GM12801 (cell line): ENCODE measurements around the gene TEX54.

ENCODE experiments used
- CTCF ChIP-seq: IDR thresholded peaks from one replicate; pipeline ENCODE4 v1.5.1; 2011; ENCODE audit warnings: control low read depth; ENCODE audit not compliant: insufficient read length; ENCODE audit errors: extremely low read depth

The TEX54 gene

GRCh38 chr11:62791501-62792201 is 41.0 kb downstream of the TEX54 start, which contains the start of gene TMEM223:
TSS of gene TMEM223 (minus strand) at chr11:62792006. CDS start at chr11:62791994, 12 bp downstream.
- no peak for TF ChIP-seq CTCF

GRCh38 chr11:62789576-62789975 is 43.1 kb downstream of the TEX54 start:
- no peak for TF ChIP-seq CTCF

DNA sequence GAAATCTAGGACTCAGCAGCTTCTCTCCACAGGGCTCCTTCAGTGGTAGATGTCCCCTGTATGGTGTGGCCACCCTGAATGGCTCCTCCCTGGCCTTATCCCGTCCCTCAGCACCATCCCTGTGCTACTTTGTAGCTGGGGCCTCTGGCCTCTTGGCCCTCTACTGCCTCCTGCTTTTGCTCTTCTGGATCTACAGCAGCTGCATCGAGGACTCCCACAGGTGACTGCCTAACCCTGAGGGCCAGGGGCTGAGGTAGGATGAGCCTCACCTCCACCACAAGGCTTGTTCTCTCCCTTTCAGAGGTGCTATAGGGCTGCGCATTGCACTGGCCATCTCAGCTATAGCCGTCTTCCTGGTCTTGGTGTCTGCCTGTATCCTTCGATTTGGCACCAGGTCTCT is 43.6 kb downstream of the TEX54 start:
- no peak for TF ChIP-seq CTCF

GRCh38 chr11:62787005-62787759 is 45.5 kb downstream of the TEX54 start, which contains the start of gene TMEM179B:
TSS of gene TMEM179B (plus strand) at chr11:62787402. CDS start at chr11:62787432, 30 bp downstream.
- TF ChIP-seq CTCF: no peak

DNA sequence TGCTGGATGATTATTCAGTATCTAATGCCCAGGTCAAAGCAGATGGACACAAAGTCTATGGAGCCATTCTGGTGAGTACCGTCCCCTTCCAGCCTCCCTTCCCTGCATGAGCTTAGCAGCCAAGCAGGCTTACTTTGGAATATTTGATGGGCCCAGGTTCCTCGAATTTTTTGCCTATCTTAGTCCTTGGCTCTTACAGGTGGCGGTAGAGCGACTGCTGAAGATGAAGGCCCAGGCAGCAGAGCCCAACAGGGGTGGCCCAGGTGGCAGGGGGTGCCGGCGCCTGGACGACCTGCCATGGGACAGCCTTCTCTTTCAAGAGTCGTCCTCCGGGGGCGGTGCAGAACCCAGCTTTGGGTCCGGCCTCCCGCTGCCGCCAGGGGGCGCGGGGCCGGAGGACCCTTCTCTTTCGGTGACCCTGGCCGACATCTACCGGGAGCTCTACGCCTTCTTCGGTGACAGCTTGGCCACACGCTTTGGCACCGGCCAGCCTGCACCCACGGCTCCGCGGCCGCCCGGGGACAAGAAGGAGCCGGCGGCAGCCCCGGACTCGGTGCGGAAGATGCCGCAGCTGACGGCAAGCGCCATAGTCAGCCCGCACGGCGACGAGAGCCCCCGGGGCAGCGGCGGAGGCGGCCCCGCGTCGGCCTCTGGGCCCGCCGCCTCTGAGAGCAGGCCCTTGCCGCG is 46.2 kb downstream of the TEX54 start:
- TF ChIP-seq CTCF: peak; percentile 19

DNA sequence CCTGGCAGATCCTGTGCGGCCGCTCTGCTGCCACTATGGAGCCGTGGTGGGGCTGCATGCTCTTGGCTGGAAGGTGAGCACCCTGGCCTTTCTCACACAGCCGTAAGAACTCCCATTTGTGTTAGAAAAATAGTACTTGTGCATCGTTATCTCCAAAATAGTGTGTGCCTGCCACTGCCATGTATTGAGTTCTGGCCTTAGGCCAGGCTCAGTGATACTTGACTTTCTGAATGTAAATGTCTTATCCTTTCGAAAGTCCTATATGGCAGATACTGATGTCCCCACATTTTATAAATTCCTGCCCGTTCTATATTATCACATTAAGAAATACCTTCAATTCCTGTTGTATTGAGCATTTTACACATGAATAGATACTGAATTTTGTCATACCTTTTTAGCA is 49.9 kb downstream of the TEX54 start:
- TF ChIP-seq CTCF: no peak
